ENCODE data around the gene PREX1. TPM values are rescaled to one million over a fixed set of nuclear protein-coding genes. Genes with fewer than 3 reads are reported as not detected.

The PREX1 gene
- polyA plus RNA-seq, 1 of the 3 experiments (the other 2 are of a cell fraction): 5.3 TPM

DNA sequence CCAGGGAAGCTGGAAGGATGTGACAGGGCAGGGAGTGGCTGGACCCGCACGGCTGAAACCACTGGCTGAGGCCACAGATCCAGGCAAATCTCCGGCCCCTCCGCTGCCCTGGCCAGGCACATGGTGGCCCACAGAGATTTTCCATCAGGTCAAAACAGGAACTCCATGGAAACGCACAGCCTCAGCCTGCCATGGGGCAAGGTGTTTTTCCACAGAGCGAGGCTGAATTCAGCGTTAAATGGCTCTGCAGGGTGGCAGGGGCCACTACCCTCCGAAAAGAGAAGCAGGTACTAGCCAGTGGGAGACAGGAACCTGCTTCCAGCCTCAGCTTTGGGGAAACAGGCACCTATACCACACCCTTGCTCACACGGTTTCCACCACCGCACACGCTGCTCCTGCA is 53.1 kb downstream of the PREX1 start:
- Histone ChIP-seq H3F3A (replicated peaks; ENCODE audit: insufficient read depth) (no peaks in the 10 kb centered on the region), H4K20me1 (ENCODE audit: insufficient read depth) (no peaks in the 10 kb centered on the region), H3K79me2 (ENCODE audit: insufficient read depth) (no peaks in the 10 kb centered on the region), H3K4me2 (no peak overlapping the region), H3K4me3 (ENCODE audit: low read depth in 2 of 2, low read length in 1 of 2) (no peak overlapping the region), H3K27ac (ENCODE audit: low read depth in 2 of 2, low read length in 1 of 2) (no peak overlapping the region), H3K36me3 (replicated peaks in 1 of 2; ENCODE audit: control insufficient read depth in 1 of 2, insufficient read depth in 2 of 2, low read length in 1 of 2) (no peaks in the 10 kb centered on the region), H3K4me1 (ENCODE audit: control insufficient read depth in 1 of 2, insufficient read depth in 2 of 2, low read depth in 1 of 2, low read length in 1 of 2) (peaks cover 6% of the 10 kb centered on the region in 2 experiments; a peak in 2 of 4 replicates), H3K9me3 (no peaks in the 10 kb centered on the region), H3K9me2 (no peaks in the 10 kb centered on the region), H3K27me3 (ENCODE audit: insufficient read depth) (no peaks in the 10 kb centered on the region), H2AFZ (ENCODE audit: low read depth) (no peak overlapping the region), H3K9ac (no peak overlapping the region)
- 90% methylated on average over 7 of the region's 11 CpGs for WGBS (ENCODE audit: low lambda C conversion rate)
- TF ChIP-seq RFX5 (IDR thresholded peaks at IDR 0.05; ENCODE audit: low read length) (no peak), FOXJ3 (CRISPR knock-in tag; IDR thresholded peaks at IDR 0.05) (no peak), CHD2 (IDR thresholded peaks at IDR 0.05; ENCODE audit: low read length, partially characterized antibody) (no peak), RCOR1 (IDR thresholded peaks at IDR 0.05; ENCODE audit: low read length) (no peak), RAD21 (IDR thresholded peaks at IDR 0.05; ENCODE audit: low read length) (no peak), GABPA (IDR thresholded peaks at IDR 0.05; ENCODE audit: low read depth) (no peak)
- TF ChIP-seq, protein P1, sequence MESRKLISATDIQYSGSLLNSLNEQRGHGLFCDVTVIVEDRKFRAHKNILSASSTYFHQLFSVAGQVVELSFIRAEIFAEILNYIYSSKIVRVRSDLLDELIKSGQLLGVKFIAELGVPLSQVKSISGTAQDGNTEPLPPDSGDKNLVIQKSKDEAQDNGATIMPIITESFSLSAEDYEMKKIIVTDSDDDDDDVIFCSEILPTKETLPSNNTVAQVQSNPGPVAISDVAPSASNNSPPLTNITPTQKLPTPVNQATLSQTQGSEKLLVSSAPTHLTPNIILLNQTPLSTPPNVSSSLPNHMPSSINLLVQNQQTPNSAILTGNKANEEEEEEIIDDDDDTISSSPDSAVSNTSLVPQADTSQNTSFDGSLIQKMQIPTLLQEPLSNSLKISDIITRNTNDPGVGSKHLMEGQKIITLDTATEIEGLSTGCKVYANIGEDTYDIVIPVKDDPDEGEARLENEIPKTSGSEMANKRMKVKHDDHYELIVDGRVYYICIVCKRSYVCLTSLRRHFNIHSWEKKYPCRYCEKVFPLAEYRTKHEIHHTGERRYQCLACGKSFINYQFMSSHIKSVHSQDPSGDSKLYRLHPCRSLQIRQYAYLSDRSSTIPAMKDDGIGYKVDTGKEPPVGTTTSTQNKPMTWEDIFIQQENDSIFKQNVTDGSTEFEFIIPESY (IDR thresholded peaks at IDR 0.05; ENCODE audit: borderline replicate concordance, low read depth): no peak
- no peak for DNase-seq
- CTCF ChIA-PET: interaction anchor here (0.6 to 1.5 kb wide), 2 partner anchors 28 to 117 kb away, joined by 4 to 6 read pairs; no protein-coding TSS in a partner anchor
- POLR2A ChIA-PET: no interaction called here

DNA sequence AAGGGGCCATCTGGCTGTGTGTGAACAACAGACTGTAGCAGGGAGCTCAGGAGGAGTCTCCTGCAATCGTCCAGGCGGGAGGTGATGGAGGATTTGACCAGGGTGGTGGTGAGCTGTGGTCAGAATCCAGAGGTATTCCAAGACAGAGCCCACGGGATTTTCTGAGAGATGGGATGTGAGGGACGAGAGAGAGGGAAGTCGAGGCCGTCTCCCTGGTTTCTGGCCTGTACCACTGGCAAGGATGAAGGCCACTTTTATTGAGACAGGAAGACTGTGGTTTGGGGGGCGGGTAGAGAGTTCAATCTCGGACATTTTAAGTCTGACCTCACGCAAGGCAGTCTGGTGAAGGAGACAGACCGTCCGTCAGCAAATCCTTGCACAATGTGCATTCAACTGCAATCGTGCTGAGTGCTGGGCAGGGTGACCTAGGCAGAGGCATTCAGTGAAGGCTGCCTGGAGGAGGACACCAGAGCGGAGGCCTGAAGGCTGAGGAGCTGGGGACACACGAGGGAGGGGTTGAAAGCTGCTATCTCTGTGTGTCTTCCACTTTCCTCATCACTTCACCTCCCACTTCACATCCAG is 53.9 kb downstream of the PREX1 start:
- Histone ChIP-seq H4K20me1 (ENCODE audit: insufficient read depth) (no peaks in the 10 kb centered on the region), H2AFZ (ENCODE audit: low read depth) (no peak overlapping the region), H3K4me1 (ENCODE audit: control insufficient read depth in 1 of 2, insufficient read depth in 2 of 2, low read depth in 1 of 2, low read length in 1 of 2) (peaks cover 6% of the 10 kb centered on the region in 2 experiments; a peak in 2 of 4 replicates), H3K4me2 (no peak overlapping the region), H3F3A (replicated peaks; ENCODE audit: insufficient read depth) (no peaks in the 10 kb centered on the region), H3K36me3 (replicated peaks in 1 of 2; ENCODE audit: control insufficient read depth in 1 of 2, insufficient read depth in 2 of 2, low read length in 1 of 2) (no peaks in the 10 kb centered on the region), H3K9me3 (no peaks in the 10 kb centered on the region), H3K9me2 (no peaks in the 10 kb centered on the region), H3K79me2 (ENCODE audit: insufficient read depth) (no peaks in the 10 kb centered on the region), H3K4me3 (ENCODE audit: low read depth in 2 of 2, low read length in 1 of 2) (no peak overlapping the region), H3K27ac (ENCODE audit: low read depth in 2 of 2, low read length in 1 of 2) (no peak overlapping the region), H3K9ac (no peak overlapping the region), H3K27me3 (ENCODE audit: insufficient read depth) (no peaks in the 10 kb centered on the region)
- POLR2A ChIA-PET: no interaction called here
- WGBS (ENCODE audit: low lambda C conversion rate): 80% methylated on average over 14 of the region's 14 CpGs
- no peak for DNase-seq
- CTCF ChIA-PET: interaction anchor here (0.6 to 1.5 kb wide), 2 partner anchors 27 to 117 kb away, joined by 4 to 6 read pairs; no protein-coding TSS in a partner anchor
- TF ChIP-seq EZH2phosphoT487 (IDR thresholded peaks at IDR 0.05; ENCODE audit: borderline replicate concordance, low read depth): no peak
- no peak for TF ChIP-seq FOXJ3 (CRISPR knock-in tag; IDR thresholded peaks at IDR 0.05)
- TF ChIP-seq MXI1 (IDR thresholded peaks at IDR 0.05; ENCODE audit: low read depth, low read length): no peak
- no peak for TF ChIP-seq RFX5 (IDR thresholded peaks at IDR 0.05; ENCODE audit: low read length)
- TF ChIP-seq, protein P2, sequence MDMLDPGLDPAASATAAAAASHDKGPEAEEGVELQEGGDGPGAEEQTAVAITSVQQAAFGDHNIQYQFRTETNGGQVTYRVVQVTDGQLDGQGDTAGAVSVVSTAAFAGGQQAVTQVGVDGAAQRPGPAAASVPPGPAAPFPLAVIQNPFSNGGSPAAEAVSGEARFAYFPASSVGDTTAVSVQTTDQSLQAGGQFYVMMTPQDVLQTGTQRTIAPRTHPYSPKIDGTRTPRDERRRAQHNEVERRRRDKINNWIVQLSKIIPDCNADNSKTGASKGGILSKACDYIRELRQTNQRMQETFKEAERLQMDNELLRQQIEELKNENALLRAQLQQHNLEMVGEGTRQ (IDR thresholded peaks at IDR 0.05; ENCODE audit: borderline replicate concordance, low read depth, low read length): no peak
- TF ChIP-seq ELF1 (IDR thresholded peaks at IDR 0.05): no peak
- TF ChIP-seq MEF2A (IDR thresholded peaks at IDR 0.05; ENCODE audit: borderline replicate concordance, low read depth): no peak
